Activated CD8-positive, alpha-beta T cell treated with anti-CD3 and anti-CD28 coated beads for 36 hours (primary cell): ENCODE data around the gene AKAP11. TPM values are rescaled to one million over a fixed set of nuclear protein-coding genes. Genes with fewer than 3 reads are reported as not detected.

Experiments
- ATAC-seq: fragments of 200-7000 bp; cut with Tn5 transposase; one replicate; pipeline ENCODE4 v1.10.0; 2021; ENCODE audit warnings: mild to moderate bottlenecking, moderate library complexity
- CTCF ChIA-PET: fragments of 350-600 bp; sonication (Branson Sonifier 250); formaldehyde crosslinking; loops from one replicate; lab custom pipeline; 2021; ENCODE audit warnings: antibody characterized with exemption; lab: Charles Lee
- POLR2A ChIA-PET: fragments of 350-600 bp; sonication (Branson Sonifier 250); formaldehyde crosslinking; loops from one replicate; lab custom pipeline; 2021; ENCODE audit warnings: antibody characterized with exemption; lab: Charles Lee
- DNase-seq: peaks from one replicate; pipeline ENCODE4 v3.0.0-alpha.2; 2020
- H3K27ac Mint-ChIP-seq: one replicate; pipeline ENCODE4 v1.8.0; 2021; ENCODE audit warnings: mild to moderate bottlenecking, mixed read lengths
- H3K27me3 Mint-ChIP-seq: one replicate; pipeline ENCODE4 v1.8.0; 2021; ENCODE audit warnings: mixed read lengths
- H3K36me3 Mint-ChIP-seq: one replicate; pipeline ENCODE4 v1.8.0; 2021; ENCODE audit warnings: low read depth, mixed read lengths
- H3K4me1 Mint-ChIP-seq: one replicate; pipeline ENCODE4 v1.8.0; 2021; ENCODE audit warnings: low read depth, mixed read lengths
- H3K4me3 Mint-ChIP-seq: one replicate; pipeline ENCODE4 v1.8.0; 2021; ENCODE audit warnings: mild to moderate bottlenecking, moderate library complexity, mixed read lengths
- H3K9me3 Mint-ChIP-seq: one replicate; pipeline ENCODE4 v1.8.0; 2021; ENCODE audit warnings: mixed read lengths
- intact Hi-C: fragments of 100-400 bp; cut with micrococcal nuclease; formaldehyde crosslinking; loops from one replicate; pipeline ENCODE4 v1.10.0; 2022
- total RNA-seq, 2 experiments: library from RNA; stranded (reverse); gene quantifications; one replicate each; pipeline ENCODE4 v1.2.3, GENCODE V29; 2021
- TF ChIP-seq, protein P1 (sequence below): fragments of 200-600 bp; IDR thresholded peaks from one replicate; pipeline ENCODE4 v1.8.0; 2022; ENCODE audit warnings: antibody characterized with exemption, mild to moderate bottlenecking

Gene AKAP11
- total RNA-seq, 2 experiments from 2014 or later: 37.0 to 37.5 TPM

GRCh38 chr13:42337808-42338600 lies 66.1 kb downstream of the AKAP11 start:
- TF ChIP-seq, protein P1, sequence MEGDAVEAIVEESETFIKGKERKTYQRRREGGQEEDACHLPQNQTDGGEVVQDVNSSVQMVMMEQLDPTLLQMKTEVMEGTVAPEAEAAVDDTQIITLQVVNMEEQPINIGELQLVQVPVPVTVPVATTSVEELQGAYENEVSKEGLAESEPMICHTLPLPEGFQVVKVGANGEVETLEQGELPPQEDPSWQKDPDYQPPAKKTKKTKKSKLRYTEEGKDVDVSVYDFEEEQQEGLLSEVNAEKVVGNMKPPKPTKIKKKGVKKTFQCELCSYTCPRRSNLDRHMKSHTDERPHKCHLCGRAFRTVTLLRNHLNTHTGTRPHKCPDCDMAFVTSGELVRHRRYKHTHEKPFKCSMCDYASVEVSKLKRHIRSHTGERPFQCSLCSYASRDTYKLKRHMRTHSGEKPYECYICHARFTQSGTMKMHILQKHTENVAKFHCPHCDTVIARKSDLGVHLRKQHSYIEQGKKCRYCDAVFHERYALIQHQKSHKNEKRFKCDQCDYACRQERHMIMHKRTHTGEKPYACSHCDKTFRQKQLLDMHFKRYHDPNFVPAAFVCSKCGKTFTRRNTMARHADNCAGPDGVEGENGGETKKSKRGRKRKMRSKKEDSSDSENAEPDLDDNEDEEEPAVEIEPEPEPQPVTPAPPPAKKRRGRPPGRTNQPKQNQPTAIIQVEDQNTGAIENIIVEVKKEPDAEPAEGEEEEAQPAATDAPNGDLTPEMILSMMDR: no peak
- ChIA-PET CTCF (interaction anchor here (1.1 kb wide), 1 partner anchor 141 kb away, joined by 3 read pairs; no protein-coding TSS in a partner anchor), POLR2A (interaction anchor here (1.0 to 1.6 kb wide), 3 partner anchors 11 to 40 kb away, joined by 3 to 5 read pairs (median 3); no protein-coding TSS in a partner anchor)
- Mint-ChIP-seq H3K36me3 (no peaks in the 10 kb centered on the region), H3K9me3 (no peaks in the 10 kb centered on the region), H3K27me3 (no peaks in the 10 kb centered on the region), H3K4me1 (peaks cover 31% of the 10 kb centered on the region), H3K27ac (peak overlapping the region; percentile 63), H3K4me3 (no peak overlapping the region)
- ATAC-seq: peak; percentile 32
- DNase-seq: no peak
- intact Hi-C loops: loop anchor here (10.0 kb wide), 1 partner anchor 57 kb away; no protein-coding TSS in a partner anchor

DNA sequence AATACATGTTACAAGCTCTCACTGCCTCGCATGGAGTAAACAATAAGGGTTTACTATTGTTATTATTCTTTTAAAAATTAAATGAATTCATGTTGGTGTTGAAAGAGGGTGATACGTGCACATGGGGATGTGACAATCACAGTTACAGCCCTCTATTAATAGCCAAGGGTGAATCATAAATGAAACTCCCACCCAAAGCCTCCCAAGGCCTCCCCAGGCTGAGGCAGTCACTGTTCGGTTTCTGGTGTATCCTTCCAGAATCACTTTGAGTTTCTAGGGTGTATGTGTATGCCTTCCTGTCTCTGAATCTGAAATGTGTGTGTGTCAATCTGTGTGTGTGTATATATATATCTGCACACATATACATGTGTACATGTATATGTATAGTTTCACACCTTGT lies 73.4 kb downstream of the AKAP11 start:
- ATAC-seq (peak; percentile 76), DNase-seq (peak; percentile 39)
- Mint-ChIP-seq H3K9me3 (peaks cover 5% of the 10 kb centered on the region), H3K4me1 (peaks cover 57% of the 10 kb centered on the region), H3K4me3 (no peak overlapping the region), H3K27me3 (no peaks in the 10 kb centered on the region), H3K36me3 (peaks cover 3% of the 10 kb centered on the region), H3K27ac (no peak overlapping the region)
- POLR2A ChIA-PET: interaction anchor here (0.8 kb wide), 1 partner anchor 45 kb away, joined by 3 read pairs; no protein-coding TSS in a partner anchor
- intact Hi-C loops: no loop called here
- TF ChIP-seq, protein P1: no peak
- CTCF ChIA-PET: interaction anchor here (1.2 to 1.4 kb wide), 2 partner anchors 11 to 12 kb away, joined by 3 to 8 read pairs; no protein-coding TSS in a partner anchor

- CTCF ChIA-PET: interaction anchor here (1.4 to 1.6 kb wide), 2 partner anchors 48 to 247 kb away, joined by 3 to 4 read pairs; no protein-coding TSS in a partner anchor
- TF ChIP-seq, protein P1: no peak
- POLR2A ChIA-PET: interaction anchor here (1.0 kb wide), 2 partner anchors 31 to 46 kb away, joined by 3 read pairs; no protein-coding TSS in a partner anchor
- intact Hi-C loops: no loop called here
- H3K27ac Mint-ChIP-seq: peak overlapping the region; percentile 60
- DNase-seq (peak; percentile 43), ATAC-seq (no peak)
- H3K4me3 Mint-ChIP-seq: no peak overlapping the region
- peaks cover 62% of the 10 kb centered on the region for H3K4me1 Mint-ChIP-seq
- H3K9me3 Mint-ChIP-seq: peaks cover 5% of the 10 kb centered on the region
- peaks cover 3% of the 10 kb centered on the region for H3K36me3 Mint-ChIP-seq
- no peaks in the 10 kb centered on the region for H3K27me3 Mint-ChIP-seq
Observed at GRCh38 chr13:42348576-42348975, 76.6 kb downstream of the AKAP11 start.

DNA sequence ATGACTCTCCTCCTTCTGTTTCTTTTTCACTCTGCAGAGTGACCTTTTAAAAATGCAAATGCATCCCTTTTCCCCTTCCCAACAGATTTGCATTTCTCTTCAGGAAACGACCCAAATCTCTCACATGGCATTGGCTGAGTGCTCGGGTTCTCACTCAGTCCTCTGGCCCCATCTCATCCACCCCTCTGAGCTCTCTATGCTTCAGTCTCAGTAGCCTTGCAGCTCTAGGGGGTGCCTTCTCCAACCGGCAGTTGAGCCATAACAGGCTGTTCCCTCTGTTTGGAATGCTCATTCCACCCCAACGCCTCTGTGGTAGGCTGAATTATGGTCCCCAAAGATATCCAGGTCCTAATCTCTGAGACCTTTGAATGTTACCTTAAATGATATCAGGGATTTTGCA lies 78.2 kb downstream of the AKAP11 start:
- no peak overlapping the region for H3K4me3 Mint-ChIP-seq
- ChIA-PET CTCF (interaction anchor here (1.3 kb wide), 1 partner anchor 10 kb away, joined by 5 read pairs; no protein-coding TSS in a partner anchor), POLR2A (interaction anchor here (1.1 to 1.6 kb wide), 4 partner anchors 10 to 42 kb away, joined by 4 read pairs; no protein-coding TSS in a partner anchor)
- peak overlapping the region; percentile 60 for H3K27ac Mint-ChIP-seq
- TF ChIP-seq, protein P1: no peak
- intact Hi-C loops: no loop called here
- peaks cover 62% of the 10 kb centered on the region for H3K4me1 Mint-ChIP-seq
- DNase-seq (no peak), ATAC-seq (no peak)
- H3K9me3 Mint-ChIP-seq: peaks cover 5% of the 10 kb centered on the region
- H3K36me3 Mint-ChIP-seq: peaks cover 3% of the 10 kb centered on the region
- H3K27me3 Mint-ChIP-seq: no peaks in the 10 kb centered on the region
